ENCODE results near the gene IZUMO3.

DNA sequence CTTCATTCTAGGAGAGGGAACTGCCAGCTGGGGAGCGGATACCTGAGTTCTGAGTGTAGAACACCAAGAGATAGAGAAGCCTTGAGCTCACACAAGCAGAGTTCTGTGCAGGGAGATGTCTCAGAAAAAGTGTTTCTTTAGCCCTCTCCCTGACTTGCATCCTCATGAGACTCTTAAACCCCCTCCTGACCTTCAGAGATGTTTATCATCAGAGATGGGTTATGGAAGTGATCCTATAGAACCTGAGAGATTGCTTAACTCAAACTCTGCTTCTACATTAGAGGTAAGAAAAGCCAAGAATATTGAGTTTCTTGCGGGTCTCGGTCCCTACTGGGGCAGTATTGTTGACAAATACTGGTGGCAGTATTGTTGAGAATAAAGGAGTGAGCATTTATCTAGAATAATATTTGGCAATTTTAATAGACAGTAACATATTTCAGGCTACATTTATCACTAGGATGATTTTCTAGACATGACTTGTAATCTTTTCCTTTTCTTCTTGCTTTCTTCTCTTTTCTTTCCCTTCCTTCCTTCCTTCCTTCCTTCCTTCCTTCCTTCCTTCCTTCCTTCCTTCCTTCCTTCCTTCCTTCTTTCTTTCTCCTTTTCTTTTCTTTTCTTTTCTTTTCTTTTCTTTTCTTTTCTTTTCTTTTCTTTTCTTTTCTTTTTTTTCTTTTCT, at the start of gene IZUMO3:
- TF ChIP-seq CTCF (conservative IDR thresholded peaks at IDR 0.05), result no peak
- TF ChIP-seq ZFX (IDR thresholded peaks at IDR 0.05), result no peak
